Fibroblast of lung (primary cell): Measurements from ENCODE around the gene GNG13. TPM values are rescaled to one million over a fixed set of nuclear protein-coding genes. Genes with fewer than 3 reads are reported as not detected.

Source experiments
- DNase-seq, 2 donors: peaks; one replicate each; pipeline versions ENCODE4 v3.0.0 to v3.0.0-alpha.2; 2010; ENCODE audit warnings: low read depth in 2 of 2
- H2AFZ ChIP-seq: 2 replicates; pipeline ENCODE4 v1.5.1; 2012; ENCODE audit warnings: low read length, control low read depth, inconsistent platforms
- H3K27ac ChIP-seq: 2 replicates; pipeline ENCODE4 v1.5.1; 2011; ENCODE audit warnings: low read length, control low read depth; ENCODE audit not compliant: insufficient read depth
- H3K27me3 ChIP-seq: 2 replicates; pipeline ENCODE4 v1.5.1; 2011; ENCODE audit warnings: mild to moderate bottlenecking, low read length; ENCODE audit not compliant: control insufficient read depth, insufficient read depth
- H3K36me3 ChIP-seq: 2 replicates; pipeline ENCODE4 v1.5.1; 2011; ENCODE audit warnings: low read length; ENCODE audit not compliant: control insufficient read depth, insufficient read depth
- H3K4me1 ChIP-seq: 2 replicates; pipeline ENCODE4 v1.5.1; 2011; ENCODE audit warnings: low read length; ENCODE audit not compliant: control insufficient read depth, insufficient read depth; ENCODE audit errors: extremely low read depth
- H3K4me2 ChIP-seq: 2 replicates; pipeline ENCODE4 v1.5.1; 2011; ENCODE audit warnings: low read length, control low read depth; ENCODE audit not compliant: insufficient read depth; ENCODE audit errors: extremely low read depth
- H3K4me3 ChIP-seq, 4 experiments: fragments of 200-600 bp in 1 of 4; sonication (generic) in 1 of 4; replicated peaks in 1 of 4; 2 replicates each; pipeline ENCODE4 v1.5.1; 2011 to 2016; ENCODE audit warnings: low read length in 4 of 4, low read depth in 3 of 4, mild to moderate bottlenecking in 3 of 4, control low read depth in 2 of 4, inconsistent platforms in 1 of 4, mixed read lengths in 1 of 4; ENCODE audit not compliant: insufficient read depth in 1 of 4; ENCODE audit errors: control extremely low read depth in 1 of 4
- H3K79me2 ChIP-seq: 2 replicates; pipeline ENCODE4 v1.5.1; 2012; ENCODE audit warnings: mild to moderate bottlenecking, low read length, inconsistent platforms; ENCODE audit not compliant: control insufficient read depth, insufficient read depth
- H3K9ac ChIP-seq: 2 replicates; pipeline ENCODE4 v1.5.1; 2011; ENCODE audit warnings: mild to moderate bottlenecking, low read length, control low read depth; ENCODE audit not compliant: insufficient read depth
- H3K9me3 ChIP-seq: 2 replicates; pipeline ENCODE4 v1.5.1; 2012; ENCODE audit warnings: low read depth, low read length; ENCODE audit not compliant: control insufficient read depth, insufficient read depth
- H4K20me1 ChIP-seq: 2 replicates; pipeline ENCODE4 v1.5.1; 2011; ENCODE audit warnings: low read length; ENCODE audit not compliant: control insufficient read depth, insufficient read depth; ENCODE audit errors: extremely low read depth
- EZH2 ChIP-seq: IDR thresholded peaks from 2 replicates; pipeline ENCODE4 v1.5.1; 2012; ENCODE audit warnings: low read length, control low read depth, mild to moderate bottlenecking; ENCODE audit errors: missing control alignments
- polyA plus RNA-seq, 2 donors: library from polyadenylated mRNA; depleted of rRNA in 1 of 2; stranded (reverse) in 1 of 2; unstranded in 1 of 2; fragments of >200 nt; gene quantifications; 2 replicates each; pipeline ENCODE4 v1.2.1, GENCODE V29; 2011 to 2012; ENCODE audit warnings: missing spikeins in 1 of 2
- total RNA-seq: library from RNA; depleted of rRNA; stranded (reverse); fragments of >200 nt; gene quantifications from 2 replicates; pipeline ENCODE4 v1.2.1, GENCODE V29; 2014
- TF ChIP-seq, protein P1 (sequence below), 2 donors: IDR thresholded peaks in 1 of 2; conservative IDR thresholded peaks in 1 of 2; 1 replicate in 1 of 2; 2 replicates in 1 of 2; pipeline ENCODE4 v1.5.1; 2011 to 2012; ENCODE audit warnings: low read length in 2 of 2, control low read depth in 1 of 2, inconsistent platforms in 1 of 2, low read depth in 1 of 2, mild to moderate bottlenecking in 1 of 2

GNG13 gene
- total and polyA plus RNA-seq, 2 donors (not counting 1 experiment from before 2014, with no cell fraction given) = not detected

DNA sequence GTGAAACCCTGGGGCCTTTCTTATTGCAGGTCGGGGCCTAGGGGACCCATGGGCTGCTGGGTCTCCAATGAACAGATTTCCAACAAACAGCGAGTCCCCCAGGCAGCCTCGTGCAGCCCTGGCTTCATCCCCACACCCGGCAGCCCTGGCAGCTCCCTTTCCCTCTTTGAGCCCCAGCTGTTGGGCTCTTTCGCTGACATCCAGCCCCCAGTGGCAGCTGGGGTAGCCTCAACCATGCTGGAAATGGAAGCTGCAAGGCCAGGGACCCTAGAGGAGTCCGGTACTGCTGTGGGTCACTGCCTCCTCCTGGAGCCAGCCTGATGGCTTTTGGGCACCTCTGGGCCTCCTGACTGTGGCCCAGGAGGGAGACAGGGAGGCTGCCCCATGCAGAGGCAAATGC lies 18.3 kb downstream of the GNG13 start:
- no peak overlapping the region for H3K4me2 ChIP-seq
- H3K9ac ChIP-seq = no peak overlapping the region
- H3K79me2 ChIP-seq = peaks cover 5% of the 10 kb centered on the region
- H3K9me3 ChIP-seq = no peaks in the 10 kb centered on the region
- no peak for DNase-seq
- no peaks in the 10 kb centered on the region for H4K20me1 ChIP-seq
- no peak overlapping the region for H3K4me3 ChIP-seq
- no peak overlapping the region for H2AFZ ChIP-seq
- no peaks in the 10 kb centered on the region for H3K27me3 ChIP-seq
- no peak overlapping the region for H3K27ac ChIP-seq
- peaks cover 10% of the 10 kb centered on the region for H3K36me3 ChIP-seq
- TF ChIP-seq EZH2 = no peak
- TF ChIP-seq, protein P1, sequence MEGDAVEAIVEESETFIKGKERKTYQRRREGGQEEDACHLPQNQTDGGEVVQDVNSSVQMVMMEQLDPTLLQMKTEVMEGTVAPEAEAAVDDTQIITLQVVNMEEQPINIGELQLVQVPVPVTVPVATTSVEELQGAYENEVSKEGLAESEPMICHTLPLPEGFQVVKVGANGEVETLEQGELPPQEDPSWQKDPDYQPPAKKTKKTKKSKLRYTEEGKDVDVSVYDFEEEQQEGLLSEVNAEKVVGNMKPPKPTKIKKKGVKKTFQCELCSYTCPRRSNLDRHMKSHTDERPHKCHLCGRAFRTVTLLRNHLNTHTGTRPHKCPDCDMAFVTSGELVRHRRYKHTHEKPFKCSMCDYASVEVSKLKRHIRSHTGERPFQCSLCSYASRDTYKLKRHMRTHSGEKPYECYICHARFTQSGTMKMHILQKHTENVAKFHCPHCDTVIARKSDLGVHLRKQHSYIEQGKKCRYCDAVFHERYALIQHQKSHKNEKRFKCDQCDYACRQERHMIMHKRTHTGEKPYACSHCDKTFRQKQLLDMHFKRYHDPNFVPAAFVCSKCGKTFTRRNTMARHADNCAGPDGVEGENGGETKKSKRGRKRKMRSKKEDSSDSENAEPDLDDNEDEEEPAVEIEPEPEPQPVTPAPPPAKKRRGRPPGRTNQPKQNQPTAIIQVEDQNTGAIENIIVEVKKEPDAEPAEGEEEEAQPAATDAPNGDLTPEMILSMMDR (conservative IDR thresholded peaks at IDR 0.05 in 1 of 2, IDR thresholded peaks at IDR 0.05 in 1 of 2; ENCODE audit: low read depth in 1 of 2, low read length in 2 of 2) = no peak
- H3K4me1 ChIP-seq = peaks cover 2% of the 10 kb centered on the region

GRCh38 chr16:781346-782010 lies 19.1 kb downstream of the GNG13 start:
- TF ChIP-seq, protein P1 (conservative IDR thresholded peaks at IDR 0.05 in 1 of 2, IDR thresholded peaks at IDR 0.05 in 1 of 2; ENCODE audit: low read depth in 1 of 2, low read length in 2 of 2) = no peak
- TF ChIP-seq EZH2 = no peak

GRCh38 chr16:780296-780695 lies 20.2 kb downstream of the GNG13 start:
- no peak overlapping the region for H2AFZ ChIP-seq
- no peak overlapping the region for H3K9ac ChIP-seq
- peaks cover 2% of the 10 kb centered on the region for H3K36me3 ChIP-seq
- no peaks in the 10 kb centered on the region for H3K27me3 ChIP-seq
- no peak for TF ChIP-seq EZH2
- TF ChIP-seq, protein P1 (conservative IDR thresholded peaks at IDR 0.05 in 1 of 2, IDR thresholded peaks at IDR 0.05 in 1 of 2; ENCODE audit: low read depth in 1 of 2, low read length in 2 of 2) = no peak
- no peak overlapping the region for H3K4me2 ChIP-seq
- H4K20me1 ChIP-seq = no peaks in the 10 kb centered on the region
- H3K4me3 ChIP-seq = no peak overlapping the region
- no peaks in the 10 kb centered on the region for H3K79me2 ChIP-seq
- H3K27ac ChIP-seq = no peak overlapping the region
- no peaks in the 10 kb centered on the region for H3K9me3 ChIP-seq
- no peak for DNase-seq
- H3K4me1 ChIP-seq = no peaks in the 10 kb centered on the region

More at GRCh38 chr16:781346-782010, 19.1 kb downstream of the GNG13 start:
- H3K4me2 ChIP-seq = no peak overlapping the region
- peaks cover 7% of the 10 kb centered on the region for H3K36me3 ChIP-seq
- no peak overlapping the region for H2AFZ ChIP-seq
- H3K9ac ChIP-seq = no peak overlapping the region
- H4K20me1 ChIP-seq = no peaks in the 10 kb centered on the region
- no peaks in the 10 kb centered on the region for H3K9me3 ChIP-seq
- H3K27me3 ChIP-seq = no peaks in the 10 kb centered on the region
- H3K4me1 ChIP-seq = no peaks in the 10 kb centered on the region
- H3K79me2 ChIP-seq = no peaks in the 10 kb centered on the region
- DNase-seq = no peak
- H3K4me3 ChIP-seq = no peak overlapping the region
- no peak overlapping the region for H3K27ac ChIP-seq
